AG09319 (cell line): Measurements from ENCODE around the gene NFE2.
"Not testable (repeated sequence)": the region's sequence is repeated elsewhere in the genome, so short reads cannot be mapped to it uniquely, and the experiment has no call there.

Experiments used
- DNase-seq: peaks from one replicate; pipeline ENCODE4 v3.0.0-alpha.2; 2010; ENCODE audit warnings: low read depth; ENCODE audit errors: extremely low read depth
- TF ChIP-seq, protein P1 (sequence below): IDR thresholded peaks from 2 replicates; pipeline ENCODE4 v1.5.1; 2011; ENCODE audit warnings: low read depth, mild to moderate bottlenecking, inconsistent platforms, low read length, moderate library complexity

Gene NFE2

DNA sequence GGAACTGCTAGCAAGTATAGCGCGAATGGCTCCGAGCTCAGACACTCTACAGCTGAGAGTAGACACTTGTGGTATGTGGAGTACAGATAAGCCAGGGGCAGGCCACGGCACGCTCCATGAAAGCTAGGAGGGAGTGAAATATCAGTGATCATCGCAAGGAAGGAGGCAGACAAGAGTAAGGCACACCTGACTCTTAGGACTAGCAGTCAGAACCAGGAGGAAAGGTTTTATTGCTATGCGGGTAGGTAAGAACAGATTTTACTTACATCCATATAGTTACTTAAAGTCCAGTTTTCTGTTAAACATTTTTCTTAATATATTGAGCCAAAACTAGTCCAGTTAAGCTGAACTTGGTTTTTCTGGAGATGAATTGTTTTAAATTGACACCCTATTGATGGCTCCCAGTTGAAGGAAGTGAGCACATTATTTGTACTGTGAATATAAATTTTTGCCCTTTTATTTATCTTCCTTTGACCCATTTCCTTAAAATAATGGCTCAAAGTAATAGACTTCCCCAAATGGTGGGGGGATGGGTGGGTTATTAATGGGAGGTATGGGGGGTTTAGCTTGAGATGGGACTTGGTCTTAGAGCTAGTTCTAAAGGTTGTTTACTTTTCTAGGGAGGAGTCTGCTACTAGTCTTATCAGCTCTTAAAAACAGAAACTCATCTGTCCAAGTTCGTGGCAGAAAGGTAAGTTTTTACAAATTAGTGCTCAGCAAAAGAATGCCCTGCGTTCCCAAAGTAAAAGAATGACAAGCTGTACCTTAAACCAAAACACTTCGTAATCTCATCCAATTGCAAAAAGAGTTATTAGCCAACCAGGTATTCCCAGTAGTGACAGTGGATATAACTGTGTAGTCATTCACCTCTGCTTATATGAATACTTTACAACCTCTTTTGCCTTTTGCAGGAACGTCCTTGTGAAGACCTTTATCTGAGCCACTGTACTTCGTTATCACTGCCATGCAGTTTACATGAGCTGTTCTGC is 14.5 kb downstream of the NFE2 start:
- no peak for DNase-seq
- TF ChIP-seq, protein P1, sequence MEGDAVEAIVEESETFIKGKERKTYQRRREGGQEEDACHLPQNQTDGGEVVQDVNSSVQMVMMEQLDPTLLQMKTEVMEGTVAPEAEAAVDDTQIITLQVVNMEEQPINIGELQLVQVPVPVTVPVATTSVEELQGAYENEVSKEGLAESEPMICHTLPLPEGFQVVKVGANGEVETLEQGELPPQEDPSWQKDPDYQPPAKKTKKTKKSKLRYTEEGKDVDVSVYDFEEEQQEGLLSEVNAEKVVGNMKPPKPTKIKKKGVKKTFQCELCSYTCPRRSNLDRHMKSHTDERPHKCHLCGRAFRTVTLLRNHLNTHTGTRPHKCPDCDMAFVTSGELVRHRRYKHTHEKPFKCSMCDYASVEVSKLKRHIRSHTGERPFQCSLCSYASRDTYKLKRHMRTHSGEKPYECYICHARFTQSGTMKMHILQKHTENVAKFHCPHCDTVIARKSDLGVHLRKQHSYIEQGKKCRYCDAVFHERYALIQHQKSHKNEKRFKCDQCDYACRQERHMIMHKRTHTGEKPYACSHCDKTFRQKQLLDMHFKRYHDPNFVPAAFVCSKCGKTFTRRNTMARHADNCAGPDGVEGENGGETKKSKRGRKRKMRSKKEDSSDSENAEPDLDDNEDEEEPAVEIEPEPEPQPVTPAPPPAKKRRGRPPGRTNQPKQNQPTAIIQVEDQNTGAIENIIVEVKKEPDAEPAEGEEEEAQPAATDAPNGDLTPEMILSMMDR: no peak

GRCh38 chr12:54285150-54286041 is 15.4 kb downstream of the NFE2 start:
- TF ChIP-seq, protein P1: peak; percentile 32
- no peak for DNase-seq

DNA sequence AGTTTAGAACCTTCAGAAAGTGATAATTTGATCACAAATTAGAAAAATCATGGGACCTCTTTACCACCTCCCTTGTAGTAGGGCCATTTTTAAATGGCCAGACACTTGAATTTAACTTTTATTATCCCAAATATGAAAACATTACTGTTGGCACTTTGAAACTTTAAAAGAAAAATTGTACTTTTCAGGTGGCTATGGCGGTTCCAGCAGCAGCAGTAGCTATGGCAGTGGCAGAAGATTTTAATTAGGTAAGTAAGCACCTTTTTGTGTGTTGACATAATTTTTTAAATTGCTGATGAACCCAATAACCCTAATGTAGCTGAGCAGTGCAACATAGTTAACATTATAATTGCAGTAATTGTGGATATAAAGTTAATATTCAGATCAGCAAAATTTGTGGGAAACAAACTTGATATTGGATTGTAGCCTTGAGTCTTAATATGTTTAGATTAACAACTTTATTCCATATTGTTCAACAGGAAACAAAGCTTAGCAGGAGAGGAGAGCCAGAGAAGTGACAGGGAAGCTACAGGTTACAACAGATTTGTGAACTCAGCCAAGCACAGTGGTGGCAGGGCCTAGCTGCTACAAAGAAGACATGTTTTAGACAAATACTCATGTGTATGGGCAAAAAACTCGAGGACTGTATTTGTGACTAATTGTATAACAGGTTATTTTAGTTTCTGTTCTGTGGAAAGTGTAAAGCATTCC is 16.6 kb downstream of the NFE2 start:
- not testable (repeated sequence) for DNase-seq

GRCh38 chr12:54282949-54283593 is 17.7 kb downstream of the NFE2 start:
- TF ChIP-seq, protein P1: no peak
- no peak for DNase-seq

DNA sequence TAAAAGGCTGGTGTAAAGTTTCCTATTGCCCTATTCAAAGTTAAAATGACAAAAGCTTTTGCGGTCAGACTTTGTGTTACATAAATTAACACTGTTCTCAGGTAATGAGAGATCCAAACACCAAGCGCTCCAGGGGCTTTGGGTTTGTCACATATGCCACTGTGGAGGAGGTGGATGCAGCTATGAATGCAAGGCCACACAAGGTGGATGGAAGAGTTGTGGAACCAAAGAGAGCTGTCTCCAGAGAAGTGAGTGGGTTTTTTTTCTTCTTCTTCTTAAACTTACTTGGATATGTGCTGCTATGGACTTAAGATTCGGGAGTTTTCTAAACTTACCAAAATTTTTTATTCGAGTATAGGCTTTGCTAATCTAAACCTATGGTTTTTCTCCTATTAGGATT is 19.1 kb downstream of the NFE2 start:
- DNase-seq: not testable (repeated sequence)

DNA sequence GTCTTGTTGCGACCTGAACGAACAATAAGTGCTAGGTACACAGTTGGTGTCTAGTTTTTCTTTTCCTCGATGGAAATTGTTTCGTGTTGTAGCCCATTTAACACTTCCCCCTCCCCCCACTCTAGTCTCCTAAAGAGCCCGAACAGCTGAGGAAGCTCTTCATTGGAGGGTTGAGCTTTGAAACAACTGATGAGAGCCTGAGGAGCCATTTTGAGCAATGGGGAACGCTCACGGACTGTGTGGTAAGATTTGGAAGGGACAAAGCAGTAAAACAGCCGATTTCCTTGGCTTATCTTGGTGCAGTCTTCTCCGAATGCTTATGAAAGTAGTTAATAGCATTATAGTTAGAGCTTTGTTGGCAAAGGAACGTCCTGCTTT is 19.6 kb downstream of the NFE2 start:
- not testable (repeated sequence) for DNase-seq

DNA sequence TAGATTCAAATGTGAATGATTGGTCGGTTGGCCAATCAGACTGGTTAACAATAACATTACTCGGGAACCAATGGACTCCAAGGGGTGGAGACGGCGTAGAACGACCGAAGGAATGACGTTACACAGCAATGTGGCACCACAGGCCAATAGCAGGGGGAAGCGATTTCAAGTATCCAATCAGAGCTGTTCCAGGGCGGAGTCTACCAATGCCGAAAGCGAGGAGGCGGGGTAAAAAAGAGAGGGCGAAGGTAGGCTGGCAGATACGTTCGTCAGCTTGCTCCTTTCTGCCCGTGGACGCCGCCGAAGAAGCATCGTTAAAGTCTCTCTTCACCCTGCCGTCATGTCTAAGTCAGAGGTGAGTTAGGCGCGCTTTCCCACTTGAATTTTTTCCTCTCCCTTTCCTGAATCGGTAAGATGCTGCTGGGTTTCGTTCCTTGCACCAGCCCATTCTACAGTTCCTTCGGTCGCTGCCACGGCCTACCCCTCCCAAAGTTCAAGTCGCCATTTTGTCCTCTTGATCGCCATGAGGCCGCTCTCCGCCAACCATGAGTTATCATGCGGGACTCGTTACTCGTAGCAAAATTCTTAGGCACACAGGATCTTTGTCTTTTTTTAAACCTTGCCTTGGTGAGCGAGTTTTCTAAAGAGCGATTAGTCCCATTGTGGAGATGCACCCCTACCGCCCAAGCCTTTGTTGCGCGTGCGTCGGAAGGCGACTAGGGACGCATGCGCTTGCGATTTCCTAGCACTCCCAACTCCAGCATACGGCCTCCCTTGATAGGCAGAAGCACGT is 20.2 kb downstream of the NFE2 start, which contains the start of gene HNRNPA1:
TSS of gene HNRNPA1 (plus strand) at position 259 of the 793 bp plus-strand sequence. CDS start at position 341, 82 bp downstream.
- TF ChIP-seq, protein P1: no peak
- peak; percentile 100 for DNase-seq
